HG02938 (cell line): Measurements from ENCODE around the gene ADARB2.
"Not testable (repeated sequence)": the region's sequence is repeated elsewhere in the genome, so short reads cannot be mapped to it uniquely, and the experiment has no call there.

Source experiments
- ATAC-seq: cut with Tn5 transposase; IDR thresholded peaks from one replicate; pipeline ENCODE4 v1.9.1; 2021; ENCODE audit warnings: mild to moderate bottlenecking, moderate library complexity; ENCODE audit not compliant: unreplicated experiment

Gene ADARB2

DNA sequence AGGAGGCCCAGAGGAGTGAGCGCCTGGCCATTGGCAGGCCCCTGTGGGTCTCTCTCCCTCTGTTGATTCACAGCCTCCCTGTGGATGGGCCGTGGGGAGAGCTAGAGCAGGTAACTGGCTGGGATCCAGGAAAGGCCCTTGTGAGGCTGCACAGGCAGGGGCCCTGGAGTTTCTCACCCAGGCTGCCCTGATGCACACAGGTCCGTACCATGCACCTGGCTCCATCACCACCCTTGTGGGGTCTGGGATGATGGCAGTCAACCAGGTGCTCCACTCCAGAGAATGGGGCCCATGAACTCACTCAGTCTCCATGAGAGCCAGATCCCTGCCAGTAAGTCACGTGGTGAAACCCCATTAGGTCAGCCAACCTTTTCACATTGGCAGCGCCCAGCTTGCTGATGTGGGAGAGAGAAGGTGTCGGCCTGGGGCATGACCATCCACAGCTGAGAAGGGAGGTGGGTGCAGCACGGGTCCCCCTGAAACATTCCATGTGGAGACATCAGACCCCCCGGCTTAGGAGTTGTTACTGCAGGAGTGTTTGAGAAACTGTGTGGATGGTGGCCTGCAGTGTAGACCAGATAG, 320.8 kb downstream of the ADARB2 start:
- no peak for ATAC-seq

GRCh38 chr10:1414893-1415292, 322.4 kb downstream of the ADARB2 start:
- no peak for ATAC-seq

GRCh38 chr10:1414346-1414745, 323.0 kb downstream of the ADARB2 start:
- not testable (repeated sequence) for ATAC-seq

DNA sequence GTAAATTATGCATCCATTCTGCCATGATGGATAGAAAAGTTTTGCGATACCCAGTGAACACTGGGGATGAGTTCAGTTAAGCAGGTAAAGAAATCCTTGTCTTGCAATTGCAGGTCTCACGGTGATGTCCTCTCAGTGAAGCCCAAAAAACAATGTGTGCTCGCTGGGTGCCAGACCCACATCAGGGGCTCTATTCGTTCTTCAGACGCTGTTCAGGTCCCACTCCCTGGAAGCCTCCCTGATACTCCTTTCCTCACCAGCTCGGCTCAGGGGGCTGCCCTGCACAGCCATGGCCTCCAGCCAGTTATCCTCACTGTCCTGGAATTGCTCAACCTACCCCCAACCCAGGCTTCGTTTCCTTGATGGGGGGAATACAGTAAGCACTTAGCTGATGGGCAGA, 323.5 kb downstream of the ADARB2 start:
- ATAC-seq: no peak

DNA sequence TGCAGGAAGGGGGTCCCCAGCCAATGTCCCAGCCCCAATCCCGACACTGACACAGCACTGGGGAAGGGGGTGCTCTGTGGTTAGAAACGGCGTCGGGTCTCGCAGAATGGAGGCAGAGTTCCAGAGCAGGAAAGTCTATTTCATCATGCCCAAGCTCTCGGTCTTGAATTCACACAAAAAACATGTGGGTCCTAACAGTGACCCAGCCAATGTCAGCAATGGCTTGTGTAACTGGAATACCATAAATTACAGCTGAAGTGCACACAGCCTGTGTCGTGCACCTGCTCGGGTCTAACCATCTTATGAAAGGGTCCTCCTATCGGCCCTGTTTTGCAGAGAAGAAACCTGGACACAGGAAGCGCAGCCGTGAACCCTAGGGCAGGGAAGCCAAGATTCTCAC, 324.1 kb downstream of the ADARB2 start:
- ATAC-seq: no peak

DNA sequence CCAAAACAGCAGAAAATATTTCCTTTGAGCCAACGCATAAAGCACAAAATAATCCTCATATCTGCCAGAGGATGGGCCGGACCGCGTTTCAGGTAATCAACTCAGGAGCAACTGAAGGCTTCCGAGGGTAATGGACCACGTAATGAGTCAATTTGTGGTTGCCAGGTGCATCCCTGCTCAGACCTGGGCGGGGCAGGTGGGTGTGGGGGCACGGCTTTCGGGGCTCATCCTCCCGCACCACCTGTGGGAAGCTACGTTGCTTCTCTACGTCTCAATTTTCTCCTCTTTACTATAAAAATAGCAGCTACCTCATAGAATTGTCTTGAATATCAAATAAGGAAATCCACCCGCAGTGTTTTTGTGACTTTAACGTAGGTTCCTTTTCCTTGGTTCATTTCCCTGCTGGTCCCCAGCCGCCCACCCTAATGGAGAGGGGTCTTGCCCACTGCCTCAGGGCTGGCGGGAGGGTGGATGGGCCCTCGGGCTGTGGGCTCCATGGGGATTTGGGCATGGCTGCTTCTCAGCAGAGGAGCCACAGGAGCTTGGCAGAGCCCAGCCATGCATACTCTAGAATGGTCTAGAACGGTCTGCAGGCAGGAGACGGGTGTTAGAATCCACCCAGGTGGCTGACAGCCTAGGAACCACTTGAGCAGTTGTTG, 324.7 kb downstream of the ADARB2 start:
- no peak for ATAC-seq

- ATAC-seq: no peak
These were observed 325.4 kb downstream of the ADARB2 start for GRCh38 chr10:1411956-1412355.

- no peak for ATAC-seq
These were observed 325.9 kb downstream of the ADARB2 start for GRCh38 chr10:1411451-1411850.

GRCh38 chr10:1410469-1411395, 326.6 kb downstream of the ADARB2 start:
- ATAC-seq: no peak

DNA sequence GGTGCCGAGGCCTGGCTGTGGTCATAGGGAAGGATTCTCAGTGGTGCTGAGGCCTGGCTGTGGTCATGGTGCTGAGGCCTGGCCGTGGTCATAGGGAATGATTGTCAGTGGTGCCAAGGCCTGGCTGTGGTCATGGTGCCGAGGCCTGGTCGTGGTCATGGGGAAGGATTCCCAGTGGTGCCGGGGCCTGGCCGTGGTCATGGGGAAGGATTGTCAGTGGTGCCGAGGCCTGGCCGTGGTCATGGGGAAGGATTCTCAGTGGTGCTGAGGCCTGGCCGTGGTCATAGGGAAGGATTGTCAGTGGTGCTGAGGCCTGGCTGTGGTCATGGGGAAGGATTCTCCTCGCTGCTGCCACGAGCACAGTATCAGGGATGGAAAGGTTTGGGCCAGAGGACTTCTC, 327.3 kb downstream of the ADARB2 start:
- no peak for ATAC-seq

DNA sequence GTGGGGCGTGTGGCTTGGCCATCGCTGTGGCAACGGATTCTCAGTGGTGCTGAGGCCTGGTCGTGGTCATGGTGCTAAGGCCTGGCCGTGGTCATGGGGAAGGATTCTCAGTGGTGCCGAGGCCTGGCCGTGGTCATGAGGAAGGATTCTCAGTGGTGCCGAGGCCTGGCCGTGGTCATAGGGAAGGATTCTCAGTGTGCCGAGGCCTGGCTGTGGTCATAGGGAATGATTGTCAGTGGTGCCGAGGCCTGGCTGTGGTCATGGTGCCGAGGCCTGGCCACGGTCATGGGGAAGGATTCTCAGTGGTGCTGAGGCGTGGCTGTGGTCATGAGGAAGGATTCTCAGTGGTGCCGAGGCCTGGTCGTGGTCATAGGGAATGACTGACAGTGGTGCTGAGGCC, 327.9 kb downstream of the ADARB2 start:
- no peak for ATAC-seq

GRCh38 chr10:1408651-1409367, 328.5 kb downstream of the ADARB2 start:
- no peak for ATAC-seq

DNA sequence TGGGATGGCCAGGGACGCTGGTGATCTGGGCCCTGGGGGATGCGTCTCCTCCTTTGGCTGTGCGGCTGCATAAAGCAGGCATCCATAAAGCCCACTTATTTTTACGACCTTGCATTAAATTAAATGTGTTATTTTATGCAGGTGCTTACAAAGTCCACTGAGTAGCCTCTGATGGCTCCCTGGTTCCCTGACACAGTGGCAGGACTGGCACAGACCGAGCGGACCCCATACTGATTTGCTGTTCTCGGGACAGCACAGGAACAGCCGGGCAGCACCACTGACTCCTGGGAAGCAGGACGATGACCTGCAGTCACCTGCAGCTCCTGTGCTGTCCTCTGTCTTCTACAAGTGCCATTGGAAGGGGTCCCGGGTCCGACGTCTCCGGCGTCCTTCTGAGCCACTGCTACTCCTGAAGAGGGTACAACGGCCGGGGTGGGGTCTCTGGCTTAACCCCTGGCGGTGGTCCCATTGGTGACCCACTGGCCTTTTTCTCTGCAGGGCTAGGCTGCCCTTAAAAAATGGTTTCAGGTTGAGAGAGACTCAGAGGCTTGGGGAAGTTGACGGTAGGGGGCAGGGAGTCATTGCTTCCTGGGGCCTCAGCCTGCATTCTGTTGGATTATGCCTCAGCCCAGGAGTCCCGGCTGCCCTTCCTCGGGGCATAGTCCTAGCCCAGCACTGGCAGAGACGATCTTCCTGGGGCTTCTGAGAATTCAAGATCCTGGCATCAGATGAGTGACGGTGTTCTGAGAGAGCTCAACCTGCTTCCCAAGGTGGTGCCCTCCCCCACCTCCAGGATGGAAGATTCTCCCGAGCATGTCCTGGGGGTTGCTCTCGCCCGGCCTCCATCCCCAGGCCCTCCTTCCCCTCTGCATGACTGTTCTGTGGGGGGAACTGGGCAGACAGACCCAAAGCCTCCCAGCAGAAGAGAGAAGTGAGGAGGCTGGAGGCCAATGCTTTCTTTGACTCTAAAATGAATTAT, 330.1 kb downstream of the ADARB2 start:
- ATAC-seq: no peak

- no peak for ATAC-seq
These were observed 331.0 kb downstream of the ADARB2 start for GRCh38 chr10:1406132-1406966.

- ATAC-seq: no peak
These were observed 332.7 kb downstream of the ADARB2 start for GRCh38 chr10:1404323-1405260.

- no peak for ATAC-seq
These were observed 333.6 kb downstream of the ADARB2 start for GRCh38 chr10:1403508-1404322.

DNA sequence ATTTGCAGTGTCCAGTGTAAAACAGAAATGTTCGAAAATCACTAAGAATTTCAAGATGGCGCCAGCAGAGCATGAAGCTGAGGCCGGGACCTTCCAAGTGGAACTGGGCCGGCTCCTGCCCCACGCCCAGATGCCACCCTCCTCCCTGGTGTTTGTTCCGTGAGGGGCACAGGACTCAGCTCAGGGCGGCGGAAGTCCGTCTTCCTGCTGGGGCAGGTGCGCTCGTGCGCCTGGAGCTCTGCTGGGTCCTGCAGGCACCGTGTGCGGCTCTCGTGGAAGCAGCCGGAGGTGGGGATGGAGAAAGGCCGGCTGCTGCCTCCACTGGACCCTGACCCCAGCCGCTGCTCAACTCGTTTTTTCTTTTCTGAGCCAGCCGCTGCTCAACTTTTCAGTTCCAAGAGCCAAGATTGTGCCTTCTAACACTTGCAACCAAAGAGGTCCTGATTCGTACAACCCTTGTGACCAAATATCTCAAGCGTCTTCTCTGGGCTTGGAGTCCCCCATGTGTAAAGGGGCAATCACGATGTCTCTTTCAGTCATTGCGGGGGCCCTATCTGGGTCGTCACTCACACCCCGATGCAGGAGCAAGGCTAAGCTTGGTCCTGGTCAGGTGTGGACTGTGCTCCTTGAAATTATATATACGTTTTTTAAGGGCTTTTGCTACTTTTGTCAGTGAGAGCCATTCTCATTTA, 334.4 kb downstream of the ADARB2 start:
- no peak for ATAC-seq
